ENCODE measurements around the gene DEFB124.

Gene DEFB124

GRCh38 chr20:31418307-31418706 is 56.6 kb downstream of the DEFB124 start (continued):
- no peak for TF ChIP-seq AEBP2 (tag by site-specific recombination; IDR thresholded peaks at IDR 0.05; ENCODE audit: borderline replicate concordance)
- TF ChIP-seq PRDM6 (tag by site-specific recombination; IDR thresholded peaks at IDR 0.05): no peak
- no peak for TF ChIP-seq ZNF2 (tag by site-specific recombination; IDR thresholded peaks at IDR 0.05)
- TF ChIP-seq ZNF747 (tag by site-specific recombination; IDR thresholded peaks at IDR 0.05): no peak
- TF ChIP-seq ZNF843 (tag by site-specific recombination; IDR thresholded peaks at IDR 0.05): no peak

GRCh38 chr20:31415653-31416052 is 59.3 kb downstream of the DEFB124 start:
- Histone ChIP-seq H3K4me1 (ENCODE audit: control insufficient read depth, insufficient read depth, low read length) (no peaks in the 10 kb centered on the region), H3K4me3 (ENCODE audit: low read depth, low read length) (no peak overlapping the region), H3K27ac (ENCODE audit: extremely low read depth, low read depth, low read length) (no peak overlapping the region), H3K9me3 (ENCODE audit: control insufficient read depth, insufficient read depth, low read depth, low read length) (no peaks in the 10 kb centered on the region), H3K36me3 (ENCODE audit: control insufficient read depth in 2 of 2, insufficient read depth in 1 of 2, low read length in 2 of 2) (no peaks in the 10 kb centered on the region)
- CTCF ChIA-PET: no interaction called here
- TF ChIP-seq PRDM10 (tag by site-specific recombination; IDR thresholded peaks at IDR 0.05): no peak
- no peak for TF ChIP-seq ZNF366 (tag by site-specific recombination; conservative IDR thresholded peaks at IDR 0.05)
- TF ChIP-seq CTCF (tag by site-specific recombination; IDR thresholded peaks at IDR 0.05): no peak
- TF ChIP-seq ZBTB21 (tag by site-specific recombination; IDR thresholded peaks at IDR 0.05): no peak
- no peak for TF ChIP-seq ZNF596 (tag by site-specific recombination; IDR thresholded peaks at IDR 0.05)
- TF ChIP-seq ZNF132 (tag by site-specific recombination; IDR thresholded peaks at IDR 0.05; ENCODE audit: borderline replicate concordance): no peak
- POLR2A ChIA-PET: no interaction called here
